Transverse colon (tissue), 4 donors: ENCODE data around the gene ZDHHC5.

Experiments used
- CTCF ChIP-seq, 5 experiments: fragments of 200-600 bp in 3 of 5; fragments of 450-650 bp in 2 of 5; sonication (generic) in 3 of 5; IDR thresholded peaks; 1 replicate in 2 of 5; 2 replicates in 3 of 5; pipeline ENCODE4 v1.5.1; 2016 to 2017; ENCODE audit warnings: antibody characterized with exemption in 5 of 5, inconsistent platforms in 3 of 5, mild to moderate bottlenecking in 2 of 5, moderate library complexity in 1 of 5
- EP300 ChIP-seq: sonication (generic); formaldehyde crosslinking; IDR thresholded peaks from one replicate; pipeline ENCODE4 v1.6.1; 2017; ENCODE audit warnings: antibody characterized with exemption, low read depth
- POLR2A ChIP-seq: fragments of 450-650 bp; IDR thresholded peaks from one replicate; pipeline ENCODE4 v1.6.1; 2016; ENCODE audit warnings: antibody characterized with exemption, mild to moderate bottlenecking, moderate library complexity
- POLR2AphosphoS5 ChIP-seq, 3 donors: sonication (generic); formaldehyde crosslinking; IDR thresholded peaks; one replicate each; pipeline ENCODE4 v1.6.1; 2016; ENCODE audit warnings: antibody characterized with exemption in 3 of 3

GRCh38 chr11:57626895-57627294 is 41.0 kb upstream of the ZDHHC5 start:
- TF ChIP-seq CTCF (IDR thresholded peaks at IDR 0.05) = no peak
- no peak for TF ChIP-seq POLR2A
- no peak for TF ChIP-seq POLR2AphosphoS5 (IDR thresholded peaks at IDR 0.05)
- TF ChIP-seq EP300 = no peak
